A549 (cell line): ENCODE measurements around the gene RDH12.

Experiments used
- CHD2 ChIP-seq: fragments of 150-350 bp; IDR thresholded peaks from 2 replicates; pipeline ENCODE4 v1.6.1; 2014; ENCODE audit warnings: low read length; ENCODE audit not compliant: partially characterized antibody
- CTCF ChIP-seq: fragments of >200 bp; sonication (Bioruptor Twin); formaldehyde crosslinking; IDR thresholded peaks from 3 replicates; pipeline ENCODE4 v1.5.1; 2016
- MAX ChIP-seq: IDR thresholded peaks from 2 replicates; pipeline ENCODE4 v1.6.1; 2012
- NR3C1 ChIP-seq: fragments of >200 bp; sonication (Bioruptor Twin); formaldehyde crosslinking; IDR thresholded peaks from 3 replicates; pipeline ENCODE4 v1.6.1; 2017
- POLR2A ChIP-seq: IDR thresholded peaks from 2 replicates; pipeline ENCODE4 v1.6.1; 2012; ENCODE audit warnings: mild to moderate bottlenecking, low read length
- RAD21 ChIP-seq, 2 experiments: fragments of >200 bp in 1 of 2; sonication (Bioruptor Twin) in 1 of 2; formaldehyde crosslinking in 1 of 2; IDR thresholded peaks in 1 of 2; conservative IDR thresholded peaks in 1 of 2; 2 replicates in 1 of 2; 3 replicates in 1 of 2; pipeline ENCODE4 v1.6.1; 2012 to 2018; ENCODE audit warnings: inconsistent platforms in 1 of 2
- RARB ChIP-seq: fragments of 250-450 bp; sonication (Bioruptor Pico); IDR thresholded peaks from 2 replicates; pipeline ENCODE4 v1.8.0; 2021; ENCODE audit warnings: mild to moderate bottlenecking, moderate library complexity
- RNF2 ChIP-seq: fragments of 200-600 bp; sonication (generic); IDR thresholded peaks from 2 replicates; pipeline ENCODE4 v1.6.1; 2016; ENCODE audit warnings: low read depth, mild to moderate bottlenecking, antibody characterized with exemption, moderate library complexity, borderline replicate concordance

DNA sequence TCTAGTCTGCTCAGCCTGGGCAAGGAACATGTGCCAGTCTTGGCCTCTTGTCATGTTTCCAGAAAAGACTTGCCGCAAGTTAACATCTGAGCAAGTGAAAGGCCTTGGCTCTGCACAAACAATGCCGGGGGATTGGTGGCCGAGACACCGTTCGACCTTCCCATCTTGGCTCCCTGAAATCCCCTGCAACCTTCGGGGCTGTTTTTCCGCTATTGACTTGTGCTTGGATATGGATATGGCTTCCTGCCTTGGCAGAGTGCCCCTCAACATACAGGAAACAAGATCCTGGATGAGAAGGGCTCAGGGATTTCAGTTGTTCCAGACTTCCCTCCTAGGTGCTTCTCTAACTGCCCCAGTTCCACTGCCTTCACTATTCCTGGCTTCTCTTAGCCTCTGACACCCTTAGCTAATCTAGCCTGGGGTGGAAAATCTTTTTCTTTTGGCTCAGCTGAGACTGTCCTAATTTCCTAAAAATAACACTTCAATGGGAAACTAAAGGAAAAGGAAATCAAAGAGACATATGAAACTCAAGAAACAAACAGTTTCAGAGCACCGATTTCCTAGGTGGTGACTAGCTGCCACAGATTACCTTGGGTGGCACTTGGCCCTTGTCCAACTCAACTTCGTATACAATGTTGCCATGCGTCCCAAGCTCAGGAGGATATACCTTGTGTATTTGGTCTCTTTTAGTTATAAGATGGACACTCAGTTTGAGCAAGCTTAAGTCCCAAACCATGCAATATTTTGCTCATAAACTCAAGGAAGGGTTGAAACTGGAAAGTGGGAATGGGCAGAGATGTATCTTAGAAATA lies 33.9 kb downstream of the RDH12 start:
- no peak for TF ChIP-seq POLR2A
- TF ChIP-seq MAX = no peak
- TF ChIP-seq CHD2 = no peak
- no peak for TF ChIP-seq CTCF
- no peak for TF ChIP-seq NR3C1
- TF ChIP-seq RARB (CRISPR knock-in tag) = no peak
- no peak for TF ChIP-seq RAD21 (conservative IDR thresholded peaks at IDR 0.05 in 1 of 2, IDR thresholded peaks at IDR 0.05 in 1 of 2)
- TF ChIP-seq RNF2 = no peak
